BJ (cell line): Measurements from ENCODE around the gene MX1. TPM values are rescaled to one million over a fixed set of nuclear protein-coding genes. Genes with fewer than 3 reads are reported as not detected.

Experiments used
- CTCF ChIA-PET: fragments of 350-600 bp; formaldehyde crosslinking; extraction: SDS; loops from one replicate; lab custom pipeline; 2021; ENCODE audit warnings: antibody characterized with exemption, inconsistent platforms; lab: Yijun Ruan, JAX
- POLR2A ChIA-PET: fragments of 300-600 bp; sonication (Branson Sonifier 250); formaldehyde crosslinking; extraction: SDS; loops from one replicate; lab custom pipeline; 2021; ENCODE audit warnings: antibody characterized with exemption; lab: Charles Lee
- DNase-seq: peaks from one replicate; pipeline ENCODE4 v3.0.0-alpha.2; 2011; ENCODE audit warnings: low read depth
- H3K27me3 ChIP-seq: 2 replicates; pipeline ENCODE4 v1.6.0; 2011; ENCODE audit warnings: low read length; ENCODE audit not compliant: control insufficient read depth, insufficient read depth
- H3K36me3 ChIP-seq: 2 replicates; pipeline ENCODE4 v1.5.1; 2011; ENCODE audit warnings: low read length; ENCODE audit not compliant: control insufficient read depth, insufficient read depth
- H3K4me3 ChIP-seq: 2 replicates; pipeline ENCODE4 v1.5.1; 2011; ENCODE audit warnings: low read depth, mild to moderate bottlenecking, control low read depth, low read length
- CTCF ChIP-seq: IDR thresholded peaks from 2 replicates; pipeline ENCODE4 v1.5.1; 2011; ENCODE audit warnings: low read depth, mild to moderate bottlenecking, control low read depth, inconsistent platforms, low read length, moderate library complexity; ENCODE audit not compliant: insufficient read depth
- polyA plus RNA-seq: library from polyadenylated mRNA; depleted of rRNA; stranded (reverse); fragments of >200 nt; gene quantifications from 2 replicates; pipeline ENCODE4 v1.2.3, GENCODE V29; 2011

The MX1 gene
- polyA plus RNA-seq, 1 experiment: 7.2 TPM

GRCh38 chr21:41499920-41500319, 73.9 kb downstream of the MX1 start:
- peaks cover 4% of the 10 kb centered on the region for H3K27me3 ChIP-seq
- H3K36me3 ChIP-seq: no peaks in the 10 kb centered on the region
- no peak overlapping the region for H3K4me3 ChIP-seq
- no peak for DNase-seq
- TF ChIP-seq CTCF: no peak
- POLR2A ChIA-PET: no interaction called here
- CTCF ChIA-PET: no interaction called here

- Histone ChIP-seq H3K27me3 (peaks cover 4% of the 10 kb centered on the region), H3K4me3 (no peak overlapping the region), H3K36me3 (no peaks in the 10 kb centered on the region)
- no peak for DNase-seq
- CTCF ChIA-PET: no interaction called here
- POLR2A ChIA-PET: no interaction called here
- no peak for TF ChIP-seq CTCF
Measured at GRCh38 chr21:41500363-41500762, 74.3 kb downstream of the MX1 start.

GRCh38 chr21:41500931-41501381, 74.9 kb downstream of the MX1 start:
- POLR2A ChIA-PET: no interaction called here
- no peak overlapping the region for H3K4me3 ChIP-seq
- H3K36me3 ChIP-seq: no peaks in the 10 kb centered on the region
- H3K27me3 ChIP-seq: peaks cover 4% of the 10 kb centered on the region
- no peak for DNase-seq
- CTCF ChIA-PET: no interaction called here
- TF ChIP-seq CTCF: no peak

GRCh38 chr21:41501919-41502318, 75.9 kb downstream of the MX1 start:
- CTCF ChIA-PET: no interaction called here
- H3K27me3 ChIP-seq: peaks cover 13% of the 10 kb centered on the region

GRCh38 chr21:41503331-41503730, 77.3 kb downstream of the MX1 start:
- ChIA-PET CTCF (no interaction called here), POLR2A (no interaction called here)
- H3K36me3 ChIP-seq: no peaks in the 10 kb centered on the region
- H3K27me3 ChIP-seq: peaks cover 20% of the 10 kb centered on the region
- DNase-seq: no peak
- TF ChIP-seq CTCF: no peak
- no peak overlapping the region for H3K4me3 ChIP-seq

More at GRCh38 chr21:41501919-41502318, 75.9 kb downstream of the MX1 start:
- H3K36me3 ChIP-seq: no peaks in the 10 kb centered on the region
- H3K4me3 ChIP-seq: no peak overlapping the region
- no peak for DNase-seq
- POLR2A ChIA-PET: no interaction called here
- TF ChIP-seq CTCF: no peak
